ENCODE results near the gene DEFB125.

The DEFB125 gene

DNA sequence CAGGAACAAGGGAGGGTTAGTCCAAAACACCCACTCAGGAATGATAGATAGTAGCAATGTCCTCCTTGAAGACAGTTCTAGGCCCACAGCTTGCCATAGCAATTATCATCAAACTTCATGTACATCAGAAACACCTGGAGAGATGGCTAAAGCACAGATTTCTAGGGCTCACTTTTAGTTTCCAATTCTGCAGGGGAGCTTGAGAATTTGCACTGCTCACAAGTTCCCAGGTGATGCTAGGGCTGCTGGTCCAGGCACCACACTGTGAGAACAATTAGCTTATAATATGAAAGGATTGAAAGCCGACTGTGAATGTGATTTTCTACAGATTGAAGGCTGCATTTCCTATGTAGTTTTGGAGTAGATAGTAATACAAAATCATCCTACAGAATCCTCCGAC lies 58.4 kb downstream of the DEFB125 start:
- DNase-seq = no peak

All from anterior cingulate cortex (tissue), 58 donors.